K562 (cell line): Measurements from ENCODE around the gene NTSR1.

Source experiments
- ASH1L ChIP-seq: fragments of 450-650 bp; IDR thresholded peaks from 2 replicates; pipeline ENCODE4 v1.6.1; 2018; ENCODE audit warnings: borderline replicate concordance, mild to moderate bottlenecking, low read depth; ENCODE audit not compliant: partially characterized antibody
- CCNT2 ChIP-seq: IDR thresholded peaks from 2 replicates; pipeline ENCODE4 v1.6.1; 2011; ENCODE audit warnings: borderline replicate concordance, low read depth, mild to moderate bottlenecking, moderate library complexity, mixed read lengths, low read length; ENCODE audit not compliant: insufficient read length; ENCODE audit errors: extremely low read depth
- EP300 ChIP-seq: IDR thresholded peaks from 2 replicates; pipeline ENCODE4 v1.6.1; 2012; ENCODE audit warnings: low read length, improper control_type of control experiment
- KDM2B ChIP-seq: fragments of 250-450 bp; sonication (Bioruptor Pico); IDR thresholded peaks from 2 replicates; pipeline ENCODE4 v1.8.0; 2021; ENCODE audit warnings: mild to moderate bottlenecking, moderate library complexity
- NBN ChIP-seq: fragments of 450-650 bp; IDR thresholded peaks from 2 replicates; pipeline ENCODE4 v1.6.1; 2016; ENCODE audit warnings: low read depth, mild to moderate bottlenecking
- PHF21A ChIP-seq: fragments of 450-650 bp; IDR thresholded peaks from 2 replicates; pipeline ENCODE4 v1.6.1; 2017; ENCODE audit warnings: low read depth, borderline replicate concordance
- POLR2A ChIP-seq: fragments of 450-650 bp; conservative IDR thresholded peaks from 2 replicates; pipeline ENCODE4 v1.6.1; 2016
- RCOR1 ChIP-seq, 2 experiments: IDR thresholded peaks; 2 replicates each; pipeline ENCODE4 v1.6.1; 2012; ENCODE audit warnings: low read depth in 2 of 2, low read length in 2 of 2, borderline replicate concordance in 1 of 2, improper control_type of control experiment in 1 of 2
- SMAD3 ChIP-seq: fragments of 450-650 bp; formaldehyde crosslinking; conservative IDR thresholded peaks from 2 replicates; pipeline ENCODE4 v1.4.0; 2020; ENCODE audit warnings: mild to moderate bottlenecking
- TGIF2 ChIP-seq: sonication (generic); formaldehyde crosslinking; IDR thresholded peaks from 2 replicates; pipeline ENCODE4 v1.8.1; 2022; ENCODE audit warnings: mild to moderate bottlenecking, missing genetic modification reagents, moderate library complexity
- TRIM28 ChIP-seq: fragments of 450-650 bp; IDR thresholded peaks from 2 replicates; pipeline ENCODE4 v1.6.1; 2017
- ZNF140 ChIP-seq: fragments of 250-450 bp; sonication (Bioruptor Pico); IDR thresholded peaks from 2 replicates; pipeline ENCODE4 v1.8.0; 2021; ENCODE audit warnings: moderate library complexity, mild to moderate bottlenecking, inconsistent platforms
- ZNF766 ChIP-seq: fragments of 200-800 bp; sonication (Bioruptor generic); conservative IDR thresholded peaks from 2 replicates; pipeline ENCODE4 v1.6.1; 2016; ENCODE audit warnings: missing genetic modification characterization, missing compliant biosample characterization

DNA sequence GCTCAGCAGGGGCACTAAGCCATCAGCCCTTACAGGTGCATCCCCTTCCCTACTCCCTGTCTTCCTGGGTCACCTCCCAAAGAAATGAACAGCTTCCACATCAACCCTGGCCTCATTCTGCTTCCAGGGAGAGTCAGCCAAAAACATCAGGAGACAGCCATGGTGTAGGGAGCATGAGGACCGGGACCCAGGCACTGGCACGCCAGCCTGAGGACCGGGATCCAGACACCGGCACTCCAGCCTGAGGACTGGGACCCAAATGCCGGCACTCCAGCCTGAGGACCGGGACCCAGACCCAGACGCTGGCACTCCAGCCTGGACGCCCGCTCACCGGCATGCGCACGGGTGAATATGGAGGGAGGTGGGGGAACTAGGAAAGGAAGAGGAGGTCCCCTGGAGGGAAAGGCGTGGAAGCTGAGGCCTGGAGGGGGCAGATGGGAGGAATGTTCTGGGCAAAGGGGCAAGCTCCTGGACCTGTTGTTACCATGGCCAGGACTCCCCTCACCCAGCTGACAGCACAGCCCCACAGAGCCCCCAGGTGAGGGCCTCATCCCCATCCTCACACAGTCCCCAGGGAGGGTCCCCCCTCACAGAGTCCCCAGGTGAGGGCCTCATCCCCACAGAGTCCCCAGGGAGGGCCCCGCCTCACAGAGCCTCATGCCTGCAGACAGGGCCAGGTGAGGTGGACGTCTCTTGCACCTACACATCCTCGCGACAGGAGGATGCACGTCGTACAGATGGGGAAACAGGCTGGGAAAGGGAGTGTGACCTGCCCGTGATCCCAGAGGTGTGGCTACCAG lies 61.7 kb downstream of the NTSR1 start:
- no peak for TF ChIP-seq KDM2B (CRISPR knock-in tag)
- no peak for TF ChIP-seq ZNF140 (CRISPR knock-in tag)
- no peak for TF ChIP-seq SMAD3 (CRISPR knock-in tag)
- no peak for TF ChIP-seq TGIF2 (CRISPR knock-in tag)
- TF ChIP-seq CCNT2: no peak
- no peak for TF ChIP-seq ASH1L
- TF ChIP-seq PHF21A: no peak
- TF ChIP-seq EP300: no peak
- no peak for TF ChIP-seq NBN
- TF ChIP-seq TRIM28: no peak
- TF ChIP-seq ZNF766 (CRISPR knock-in tag): no peak
- no peak for TF ChIP-seq POLR2A
- no peak for TF ChIP-seq RCOR1 (IDR thresholded peaks at IDR 0.05; ENCODE audit: borderline replicate concordance in 1 of 2, low read depth in 2 of 2, low read length in 2 of 2)
